Peyer's patch (tissue), 4 donors: ENCODE measurements around the gene PRPF6. TPM values are rescaled to one million over a fixed set of nuclear protein-coding genes. Genes with fewer than 3 reads are reported as not detected.

Source experiments
- DNase-seq, 3 donors: peaks; one replicate each; pipeline ENCODE4 v3.0.0-alpha.2; 2017 to 2019
- H3K27ac ChIP-seq, 4 donors: fragments of 200-600 bp; sonication (generic); one replicate each; pipeline ENCODE4 v1.5.1; 2016 to 2019
- H3K27me3 ChIP-seq, 2 donors: fragments of 200-600 bp; sonication (generic); one replicate each; pipeline ENCODE4 v1.5.1; 2019
- H3K36me3 ChIP-seq, 3 donors: fragments of 200-600 bp; sonication (generic); one replicate each; pipeline ENCODE4 v1.5.1; 2016 to 2019
- H3K4me1 ChIP-seq, 4 donors: fragments of 200-600 bp; sonication (generic); one replicate each; pipeline ENCODE4 v1.5.1; 2016 to 2019
- H3K4me3 ChIP-seq, 4 donors: fragments of 200-600 bp; sonication (generic); 1 replicate in 3 of 4; 2 replicates in 1 of 4; pipeline ENCODE4 v1.5.1; 2016 to 2019; ENCODE audit warnings: mild to moderate bottlenecking in 1 of 4
- H3K9me3 ChIP-seq, 4 donors: fragments of 200-600 bp; sonication (generic); one replicate each; pipeline ENCODE4 v1.5.1; 2016 to 2019; ENCODE audit warnings: mild to moderate bottlenecking in 1 of 4
- CTCF ChIP-seq, 6 experiments: fragments of 450-650 bp in 4 of 6; fragments of 200-600 bp in 2 of 6; sonication (generic) in 1 of 6; IDR thresholded peaks; one replicate each; pipeline ENCODE4 v1.5.1; 2017 to 2019; ENCODE audit warnings: antibody characterized with exemption in 6 of 6, mild to moderate bottlenecking in 3 of 6, moderate library complexity in 1 of 6
- POLR2A ChIP-seq, 2 donors: fragments of 450-650 bp; IDR thresholded peaks; one replicate each; pipeline ENCODE4 v1.5.1; 2017; ENCODE audit warnings: antibody characterized with exemption in 2 of 2, mild to moderate bottlenecking in 2 of 2, moderate library complexity in 2 of 2
- total RNA-seq, 4 donors: library from RNA; depleted of rRNA; stranded (reverse); fragments of >200 nt; gene quantifications; one replicate each; pipeline ENCODE4 v1.1.0, GENCODE V29; 2016

PRPF6 gene
- total RNA-seq, 4 donors from 2014 or later, result 49.6 to 95.7 (median 64.2) TPM

GRCh38 chr20:63934271-63935068 lies 46.5 kb upstream of the PRPF6 start:
- Histone ChIP-seq H3K4me1 (no peaks in the 10 kb centered on the region), H3K4me3 (no peak overlapping the region), H3K36me3 (peaks cover 0 to 85% (median 0%) of the 10 kb centered on the region in 3 donors), H3K9me3 (no peaks in the 10 kb centered on the region), H3K27me3 (no peaks in the 10 kb centered on the region), H3K27ac (no peak overlapping the region)
- no peak for DNase-seq
- TF ChIP-seq POLR2A (IDR thresholded peaks at IDR 0.05) (no peak), CTCF (IDR thresholded peaks at IDR 0.05) (peak in 2 of 6 experiments; percentile 7 to 12)

- peaks cover 0 to 84% (median 0%) of the 10 kb centered on the region in 3 donors for H3K36me3 ChIP-seq
- DNase-seq, result no peak
- H3K4me1 ChIP-seq, result no peaks in the 10 kb centered on the region
- no peak overlapping the region for H3K4me3 ChIP-seq
- H3K27me3 ChIP-seq, result no peaks in the 10 kb centered on the region
- no peak for TF ChIP-seq POLR2A (IDR thresholded peaks at IDR 0.05)
- no peak for TF ChIP-seq CTCF (IDR thresholded peaks at IDR 0.05)
- no peak overlapping the region for H3K27ac ChIP-seq
- H3K9me3 ChIP-seq, result no peaks in the 10 kb centered on the region
Measured at GRCh38 chr20:63935447-63935846, 45.5 kb upstream of the PRPF6 start.

DNA sequence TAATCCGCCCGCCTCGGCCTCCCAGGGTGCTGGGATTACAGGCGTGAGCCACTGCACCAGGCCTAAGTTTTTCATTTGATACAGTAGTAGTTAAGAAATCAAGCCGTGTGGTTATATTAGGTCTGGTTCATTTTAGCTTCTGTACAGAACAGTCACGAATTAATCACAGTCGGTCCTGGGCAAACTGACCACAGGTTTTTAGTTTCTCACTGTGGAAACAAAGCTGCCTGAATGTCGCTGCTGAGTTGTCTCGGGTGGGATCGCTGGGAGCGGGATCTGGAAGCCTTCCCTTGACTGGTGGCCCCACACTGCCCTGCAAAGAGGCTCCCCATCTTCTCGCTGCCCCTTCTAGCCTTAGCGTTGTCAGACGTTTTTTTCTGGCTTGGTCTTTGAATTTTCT lies 43.3 kb upstream of the PRPF6 start:
- Histone ChIP-seq H3K9me3 (no peaks in the 10 kb centered on the region), H3K4me1 (peaks cover 0 to 4% (median 0%) of the 10 kb centered on the region in 4 donors), H3K36me3 (peaks cover 0 to 80% (median 0%) of the 10 kb centered on the region in 3 donors), H3K27ac (no peak overlapping the region), H3K4me3 (no peak overlapping the region), H3K27me3 (no peaks in the 10 kb centered on the region)
- DNase-seq, result no peak
- TF ChIP-seq POLR2A (IDR thresholded peaks at IDR 0.05) (no peak), CTCF (IDR thresholded peaks at IDR 0.05) (no peak)

DNA sequence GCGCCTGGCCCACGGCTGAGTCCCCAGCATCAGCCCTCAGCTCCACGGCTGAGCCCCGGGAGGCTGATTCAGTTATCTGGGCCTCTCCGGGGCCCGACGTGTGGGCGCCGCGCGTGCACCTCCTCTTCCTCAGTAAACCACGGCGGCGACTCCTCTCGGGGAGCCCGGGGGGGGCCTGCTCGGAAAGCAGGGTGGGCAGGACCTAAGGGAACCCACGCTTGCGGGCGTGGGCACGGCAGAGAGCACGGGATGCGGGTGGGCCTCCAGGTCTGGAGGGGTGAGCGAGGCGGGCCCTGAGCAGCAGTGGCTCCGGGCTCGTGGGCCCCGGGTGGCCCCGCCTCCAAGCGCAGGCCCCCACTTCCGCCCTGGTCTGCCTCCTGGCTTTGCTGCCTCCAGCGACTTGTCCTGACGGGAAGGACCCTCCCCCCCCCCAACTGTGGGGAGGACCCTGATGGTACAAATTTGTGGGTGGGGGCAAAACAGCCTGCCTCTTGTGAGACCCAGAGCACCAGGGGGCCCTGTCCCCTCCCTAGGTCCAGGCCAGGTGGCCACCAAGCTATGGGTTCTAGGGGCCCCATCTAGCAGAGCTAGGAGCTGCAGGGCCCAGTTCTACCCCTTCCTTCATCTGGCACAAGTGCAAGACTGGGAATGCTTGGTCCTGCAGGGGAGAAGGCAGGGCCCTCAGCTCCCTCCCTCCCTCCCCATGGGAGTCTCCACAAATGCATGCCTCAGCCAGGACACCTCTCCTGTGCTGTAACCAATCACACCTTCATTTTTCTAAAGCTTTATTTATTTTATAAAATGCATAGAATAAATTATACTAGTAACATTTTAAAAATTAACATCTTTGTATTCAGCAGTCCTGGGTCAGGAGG lies 41.6 kb upstream of the PRPF6 start:
- DNase-seq, result peak in 1 of 3 donors; percentile 33
- no peaks in the 10 kb centered on the region for H3K27me3 ChIP-seq
- peaks cover 0 to 4% (median 0%) of the 10 kb centered on the region in 4 donors for H3K4me1 ChIP-seq
- TF ChIP-seq POLR2A (IDR thresholded peaks at IDR 0.05), result no peak
- TF ChIP-seq CTCF (IDR thresholded peaks at IDR 0.05), result no peak
- no peaks in the 10 kb centered on the region for H3K9me3 ChIP-seq
- H3K36me3 ChIP-seq, result peaks cover 0 to 82% (median 0%) of the 10 kb centered on the region in 3 donors
- no peak overlapping the region for H3K27ac ChIP-seq
- no peak overlapping the region for H3K4me3 ChIP-seq

DNA sequence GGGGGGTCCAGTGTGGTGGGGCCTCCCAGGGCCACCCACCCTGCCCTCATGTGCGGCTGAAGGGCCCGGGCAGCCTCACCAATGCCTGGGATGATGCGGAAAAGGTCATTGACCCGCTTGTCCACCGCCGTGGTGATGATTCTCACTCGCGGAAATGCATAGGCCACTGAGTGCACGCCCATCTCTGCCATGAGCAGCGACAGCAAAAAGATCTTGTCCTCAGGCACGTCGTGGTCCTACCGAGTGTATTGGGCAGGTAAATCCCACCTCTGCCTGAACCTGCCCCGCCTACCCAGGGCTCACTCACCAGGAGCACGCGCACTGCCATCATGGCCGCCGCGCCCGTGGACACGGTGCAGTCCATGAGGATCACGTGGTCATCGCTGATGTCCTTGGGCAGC lies 40.9 kb upstream of the PRPF6 start:
- H3K27ac ChIP-seq, result no peak overlapping the region
- TF ChIP-seq CTCF (IDR thresholded peaks at IDR 0.05) (no peak), POLR2A (IDR thresholded peaks at IDR 0.05) (no peak)
- peaks cover 0 to 82% (median 0%) of the 10 kb centered on the region in 3 donors for H3K36me3 ChIP-seq
- DNase-seq, result peak in 1 of 3 donors; percentile 50
- H3K9me3 ChIP-seq, result no peaks in the 10 kb centered on the region
- no peaks in the 10 kb centered on the region for H3K27me3 ChIP-seq
- no peak overlapping the region for H3K4me3 ChIP-seq
- peaks cover 0 to 4% (median 0%) of the 10 kb centered on the region in 4 donors for H3K4me1 ChIP-seq
